HepG2 (cell line): Measurements from ENCODE around the gene DNAJB11. TPM values are rescaled to one million over a fixed set of nuclear protein-coding genes. Genes with fewer than 3 reads are reported as not detected.

ENCODE experiments used
- ADNP ChIP-seq: sonication (generic); formaldehyde crosslinking; IDR thresholded peaks from 2 replicates; pipeline ENCODE4 v1.4.0; 2020; ENCODE audit warnings: missing genetic modification reagents
- ATF2 ChIP-seq: sonication (generic); formaldehyde crosslinking; IDR thresholded peaks from 2 replicates; pipeline ENCODE4 v1.4.0; 2020; ENCODE audit warnings: missing genetic modification reagents
- CC2D1A ChIP-seq: sonication (generic); formaldehyde crosslinking; IDR thresholded peaks from 2 replicates; pipeline ENCODE4 v1.8.1; 2023; ENCODE audit warnings: mild to moderate bottlenecking, missing genetic modification reagents
- NFIB ChIP-seq: sonication (generic); formaldehyde crosslinking; IDR thresholded peaks from 2 replicates; pipeline ENCODE4 v1.9.0; 2021; ENCODE audit warnings: missing genetic modification reagents, mild to moderate bottlenecking, borderline replicate concordance
- PLSCR1 ChIP-seq: sonication (generic); formaldehyde crosslinking; IDR thresholded peaks from 2 replicates; pipeline ENCODE4 v1.5.0; 2020; ENCODE audit warnings: missing genetic modification reagents, mild to moderate bottlenecking, borderline replicate concordance
- POLR2A ChIP-seq, 2 experiments: IDR thresholded peaks; 2 replicates each; pipeline ENCODE4 v1.6.1; 2011; ENCODE audit warnings: low read depth in 2 of 2, low read length in 2 of 2, mild to moderate bottlenecking in 1 of 2, moderate library complexity in 1 of 2; ENCODE audit not compliant: insufficient read depth in 1 of 2
- PRDM10 ChIP-seq: sonication (generic); formaldehyde crosslinking; IDR thresholded peaks from 2 replicates; pipeline ENCODE4 v1.4.0; 2020; ENCODE audit warnings: low read depth, missing genetic modification reagents
- RERE ChIP-seq: IDR thresholded peaks from 2 replicates; pipeline ENCODE4 v1.6.1; 2016; ENCODE audit warnings: low read depth, missing genetic modification reagents, missing compliant biosample characterization
- SMARCC2 ChIP-seq: fragments of 450-650 bp; IDR thresholded peaks from 2 replicates; pipeline ENCODE4 v1.6.1; 2017; ENCODE audit warnings: antibody characterized with exemption, mild to moderate bottlenecking
- ZEB1 ChIP-seq: IDR thresholded peaks from 2 replicates; pipeline ENCODE4 v1.6.1; 2012; ENCODE audit warnings: mild to moderate bottlenecking, low read depth, inconsistent platforms; ENCODE audit not compliant: insufficient replicate concordance
- ZNF12 ChIP-seq: sonication (generic); formaldehyde crosslinking; IDR thresholded peaks from 2 replicates; pipeline ENCODE4 v1.5.0; 2020; ENCODE audit warnings: missing genetic modification reagents
- ZNF18 ChIP-seq: sonication (generic); formaldehyde crosslinking; IDR thresholded peaks from 2 replicates; pipeline ENCODE4 v1.8.0; 2022; ENCODE audit warnings: mild to moderate bottlenecking, missing genetic modification reagents; ENCODE audit not compliant: insufficient replicate concordance
- ZNF207 ChIP-seq: fragments of 450-650 bp; IDR thresholded peaks from 2 replicates; pipeline ENCODE4 v1.6.1; 2016; ENCODE audit warnings: antibody characterized with exemption, borderline replicate concordance
- ZNF44 ChIP-seq: sonication (generic); formaldehyde crosslinking; IDR thresholded peaks from 2 replicates; pipeline ENCODE4 v1.5.1; 2020; ENCODE audit warnings: mild to moderate bottlenecking, missing genetic modification reagents
- ZNF550 ChIP-seq: sonication (generic); formaldehyde crosslinking; IDR thresholded peaks from 2 replicates; pipeline ENCODE4 v1.4.0; 2020; ENCODE audit warnings: mild to moderate bottlenecking, missing genetic modification reagents, borderline replicate concordance
- ZNF629 ChIP-seq: sonication (generic); formaldehyde crosslinking; conservative IDR thresholded peaks from 2 replicates; pipeline ENCODE4 v1.5.0; 2020; ENCODE audit warnings: missing genetic modification reagents
- polyA plus RNA-seq, 8 experiments: library from polyadenylated mRNA; depleted of rRNA in 3 of 8; stranded (reverse) in 7 of 8; unstranded in 1 of 8; fragments of >200 nt; fragmentation: Illumina TruSeq in 4 of 8; extraction: Trizol in 4 of 8; gene quantifications; 2 replicates each; pipeline versions ENCODE4 v1.2.1 to v1.2.3, GENCODE V29; 2011 to 2016; ENCODE audit warnings: low read depth in 4 of 8, missing spikeins in 1 of 8, mixed read lengths in 1 of 8; ENCODE audit not compliant: insufficient read depth in 1 of 8
- total RNA-seq, 5 experiments: library from RNA; depleted of rRNA; stranded (reverse); fragments of >200 nt; fragmentation: Illumina TruSeq; extraction: Trizol; gene quantifications; 2 replicates each; pipeline ENCODE4 v1.2.3, GENCODE V29; 2016; ENCODE audit warnings: low read depth in 1 of 5

DNAJB11 gene
- total and polyA plus RNA-seq, 2 of the 13 experiments (the other 11 are each of a cell fraction or from before 2014, with no cell fraction given): 41.0 to 132 TPM

- TF ChIP-seq ZEB1 (no peak), ADNP (CRISPR knock-in tag) (no peak), PRDM10 (CRISPR knock-in tag) (no peak), SMARCC2 (no peak), CC2D1A (CRISPR knock-in tag) (no peak), ZNF18 (CRISPR knock-in tag) (no peak), ZNF550 (no peak), POLR2A (IDR thresholded peaks at IDR 0.05; ENCODE audit: insufficient read depth in 1 of 2, low read depth in 2 of 2, low read length in 2 of 2) (no peak), ZNF44 (no peak), ZNF629 (CRISPR knock-in tag) (peak; percentile 54), PLSCR1 (CRISPR knock-in tag) (no peak), RERE (CRISPR knock-in tag) (no peak), ZNF207 (no peak), ZNF12 (CRISPR knock-in tag) (no peak), NFIB (CRISPR knock-in tag) (no peak), ATF2 (CRISPR knock-in tag) (no peak)
Observed at GRCh38 chr3:186594591-186595113, 24.1 kb downstream of the DNAJB11 start (continued).
